Heart left ventricle (tissue), 13 donors: ENCODE data around the gene MYO18B.

ENCODE experiments used
- POLR2A ChIP-seq, 2 donors: fragments of 450-650 bp; IDR thresholded peaks; one replicate each; pipeline ENCODE4 v1.6.1; 2017; ENCODE audit warnings: antibody characterized with exemption in 2 of 2, mild to moderate bottlenecking in 2 of 2, moderate library complexity in 2 of 2
- TF ChIP-seq, protein P1 (sequence below), 12 donors: fragments of 200-600 bp; sonication (generic) in 4 of 12; IDR thresholded peaks; one replicate each; pipeline versions ENCODE4 v1.5.0 to v1.8.0; 2018 to 2022; ENCODE audit warnings: antibody characterized with exemption in 12 of 12, mild to moderate bottlenecking in 5 of 12
- donor health status: ischemic (EF 13 %, LVEDD 7.1; RV severe dilation, severe dysfunction).
- donor health status: DM: no; HTN: yes; CAD: no.
- donor health status: DM: no; HTN: no; CAD: no.
- donor health status: ischemic (EF 25% LVEDD 6.9; RV normal size, moderate dysfunction).
- donor health status: ischemic (EF 25% LVEDD 5.7; RV mildly dilated, moderate dysfunction).
- donor health status: ischemic (EF 35%, LVEDD 5.7; RV mildly dilated, moderate dysfunction).
- donor health status: nonischemic (EF 11% LVEDD 7.7; RV severe dilation, severe dysfunction).
- donor health status: DM: yes; HTN: yes; CAD: no.
- donor health status: PGD.
- donor health status: ischemic (EF 29% LVEDD 5.4; RV normal size, mild dysfunction).
- donor health status: nonischemic (EF 23%, LVEDD 6.1; RV moderate dilation, normal function).

DNA sequence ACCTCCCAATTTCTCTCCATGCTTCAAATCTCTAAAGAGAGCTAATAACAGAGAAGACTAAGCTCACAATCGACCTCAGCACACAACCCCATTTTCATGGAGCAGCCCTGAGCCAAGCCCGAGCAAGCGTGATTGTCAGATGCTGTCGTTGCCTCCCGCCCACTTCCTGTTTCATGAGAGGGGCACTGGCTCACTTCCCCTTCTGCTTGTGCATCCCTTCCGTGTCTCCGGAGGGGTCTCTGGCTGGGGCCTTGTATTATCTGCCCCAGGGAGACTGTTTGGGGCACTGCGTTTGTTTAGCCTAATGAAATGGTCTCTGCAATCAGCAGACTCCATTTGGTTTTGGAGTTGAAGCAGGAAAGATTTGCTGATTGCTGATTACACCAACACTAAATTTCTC lies 246.0 kb downstream of the MYO18B start:
- TF ChIP-seq, protein P1, sequence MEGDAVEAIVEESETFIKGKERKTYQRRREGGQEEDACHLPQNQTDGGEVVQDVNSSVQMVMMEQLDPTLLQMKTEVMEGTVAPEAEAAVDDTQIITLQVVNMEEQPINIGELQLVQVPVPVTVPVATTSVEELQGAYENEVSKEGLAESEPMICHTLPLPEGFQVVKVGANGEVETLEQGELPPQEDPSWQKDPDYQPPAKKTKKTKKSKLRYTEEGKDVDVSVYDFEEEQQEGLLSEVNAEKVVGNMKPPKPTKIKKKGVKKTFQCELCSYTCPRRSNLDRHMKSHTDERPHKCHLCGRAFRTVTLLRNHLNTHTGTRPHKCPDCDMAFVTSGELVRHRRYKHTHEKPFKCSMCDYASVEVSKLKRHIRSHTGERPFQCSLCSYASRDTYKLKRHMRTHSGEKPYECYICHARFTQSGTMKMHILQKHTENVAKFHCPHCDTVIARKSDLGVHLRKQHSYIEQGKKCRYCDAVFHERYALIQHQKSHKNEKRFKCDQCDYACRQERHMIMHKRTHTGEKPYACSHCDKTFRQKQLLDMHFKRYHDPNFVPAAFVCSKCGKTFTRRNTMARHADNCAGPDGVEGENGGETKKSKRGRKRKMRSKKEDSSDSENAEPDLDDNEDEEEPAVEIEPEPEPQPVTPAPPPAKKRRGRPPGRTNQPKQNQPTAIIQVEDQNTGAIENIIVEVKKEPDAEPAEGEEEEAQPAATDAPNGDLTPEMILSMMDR (IDR thresholded peaks at IDR 0.05): no peak
- TF ChIP-seq POLR2A (IDR thresholded peaks at IDR 0.05): no peak
